ENCODE results near the gene OR2F2. TPM values are rescaled to one million over a fixed set of nuclear protein-coding genes. Genes with fewer than 3 reads are reported as not detected.
A peak's percentile ranks its signal among the peaks of the same experiment; 100 is the strongest.

Gene OR2F2
- total RNA-seq, 3 donors from 2014 or later, result not detected

DNA sequence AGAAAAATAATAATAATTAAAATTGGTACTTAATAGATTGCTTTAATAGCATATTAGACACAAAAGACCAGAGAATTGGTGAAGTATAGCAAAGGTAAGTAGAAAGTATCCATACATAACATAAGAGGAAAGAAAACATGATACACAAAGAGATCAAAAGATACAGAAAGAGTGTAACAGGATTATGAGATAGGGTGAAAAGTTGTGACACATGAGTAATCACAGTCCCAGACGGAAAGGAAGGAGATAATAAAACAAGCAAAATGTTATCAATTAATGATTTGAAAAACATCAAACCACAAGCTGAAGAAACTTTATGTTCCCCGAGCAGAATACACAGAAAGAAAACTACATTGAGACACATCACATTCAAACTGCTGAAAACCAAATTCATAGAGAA is 43.6 kb upstream of the OR2F2 start:
- Histone ChIP-seq H3K4me1 (ENCODE audit: low read depth) (no peaks in the 10 kb centered on the region), H3K4me3 (no peak overlapping the region), H3K36me3 (ENCODE audit: low read depth) (no peaks in the 10 kb centered on the region), H3K9me3 (no peaks in the 10 kb centered on the region)
- intact Hi-C loops (cut with DNase I, micrococcal nuclease), result no loop called here
- no peak for DNase-seq
- ATAC-seq, result no peak
- TF ChIP-seq, protein P1, sequence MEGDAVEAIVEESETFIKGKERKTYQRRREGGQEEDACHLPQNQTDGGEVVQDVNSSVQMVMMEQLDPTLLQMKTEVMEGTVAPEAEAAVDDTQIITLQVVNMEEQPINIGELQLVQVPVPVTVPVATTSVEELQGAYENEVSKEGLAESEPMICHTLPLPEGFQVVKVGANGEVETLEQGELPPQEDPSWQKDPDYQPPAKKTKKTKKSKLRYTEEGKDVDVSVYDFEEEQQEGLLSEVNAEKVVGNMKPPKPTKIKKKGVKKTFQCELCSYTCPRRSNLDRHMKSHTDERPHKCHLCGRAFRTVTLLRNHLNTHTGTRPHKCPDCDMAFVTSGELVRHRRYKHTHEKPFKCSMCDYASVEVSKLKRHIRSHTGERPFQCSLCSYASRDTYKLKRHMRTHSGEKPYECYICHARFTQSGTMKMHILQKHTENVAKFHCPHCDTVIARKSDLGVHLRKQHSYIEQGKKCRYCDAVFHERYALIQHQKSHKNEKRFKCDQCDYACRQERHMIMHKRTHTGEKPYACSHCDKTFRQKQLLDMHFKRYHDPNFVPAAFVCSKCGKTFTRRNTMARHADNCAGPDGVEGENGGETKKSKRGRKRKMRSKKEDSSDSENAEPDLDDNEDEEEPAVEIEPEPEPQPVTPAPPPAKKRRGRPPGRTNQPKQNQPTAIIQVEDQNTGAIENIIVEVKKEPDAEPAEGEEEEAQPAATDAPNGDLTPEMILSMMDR (IDR thresholded peaks at IDR 0.05), result no peak

GRCh38 chr7:143892527-143893300 is 42.3 kb upstream of the OR2F2 start:
- no peaks in the 10 kb centered on the region for H3K36me3 ChIP-seq (ENCODE audit: low read depth)
- H3K4me3 ChIP-seq, result no peak overlapping the region
- DNase-seq, result no peak
- TF ChIP-seq, protein P1 (IDR thresholded peaks at IDR 0.05), result no peak
- peak; percentile 70 for ATAC-seq
- intact Hi-C loops (cut with DNase I, micrococcal nuclease), result no loop called here
- H3K9me3 ChIP-seq, result no peaks in the 10 kb centered on the region
- no peaks in the 10 kb centered on the region for H3K4me1 ChIP-seq (ENCODE audit: low read depth)

DNA sequence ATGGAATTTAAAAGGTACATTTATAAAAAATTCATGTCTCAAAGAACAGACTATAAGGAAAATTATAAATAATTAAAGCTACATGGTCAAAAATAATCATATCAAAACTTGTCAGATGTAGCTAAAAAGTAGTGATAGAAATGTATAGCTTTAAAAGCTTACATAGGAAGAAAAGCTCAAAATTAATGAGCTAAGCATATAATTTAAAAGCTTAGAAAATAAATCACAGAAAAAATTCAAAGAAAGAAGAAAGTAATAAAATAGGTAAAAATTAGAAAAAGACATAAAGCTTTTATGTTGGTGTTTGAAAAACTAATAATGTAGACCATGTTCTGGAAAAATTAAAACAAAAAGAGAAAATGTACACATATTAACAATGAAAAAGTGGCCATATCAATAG is 38.4 kb upstream of the OR2F2 start:
- TF ChIP-seq, protein P1 (IDR thresholded peaks at IDR 0.05), result no peak
- DNase-seq (no peak), ATAC-seq (no peak)
- Histone ChIP-seq H3K4me3 (no peak overlapping the region), H3K4me1 (ENCODE audit: low read depth) (peaks cover 15% of the 10 kb centered on the region), H3K9me3 (no peaks in the 10 kb centered on the region), H3K36me3 (ENCODE audit: low read depth) (no peaks in the 10 kb centered on the region)
- intact Hi-C loops (cut with DNase I, micrococcal nuclease), result no loop called here

GRCh38 chr7:143898810-143899209 is 36.2 kb upstream of the OR2F2 start:
- DNase-seq, result no peak
- H3K4me1 ChIP-seq (ENCODE audit: low read depth), result peaks cover 15% of the 10 kb centered on the region
- H3K36me3 ChIP-seq (ENCODE audit: low read depth), result no peaks in the 10 kb centered on the region
- intact Hi-C loops (cut with DNase I, micrococcal nuclease), result no loop called here
- TF ChIP-seq, protein P1 (IDR thresholded peaks at IDR 0.05), result no peak
- ATAC-seq, result no peak
- H3K9me3 ChIP-seq, result no peaks in the 10 kb centered on the region
- H3K4me3 ChIP-seq, result no peak overlapping the region

GRCh38 chr7:143900230-143900766 is 34.7 kb upstream of the OR2F2 start:
- intact Hi-C loops (cut with DNase I, micrococcal nuclease), result no loop called here
- Histone ChIP-seq H3K36me3 (ENCODE audit: low read depth) (no peaks in the 10 kb centered on the region), H3K9me3 (no peaks in the 10 kb centered on the region), H3K4me3 (no peak overlapping the region), H3K4me1 (ENCODE audit: low read depth) (peaks cover 15% of the 10 kb centered on the region)
- no peak for ATAC-seq
- TF ChIP-seq, protein P1 (IDR thresholded peaks at IDR 0.05), result no peak
- DNase-seq, result no peak

Data from mucosa of descending colon (tissue), 3 donors.